NCI-H748 (cell line): ENCODE results near the gene CYB561D2.
A peak's percentile ranks its signal among the peaks of the same experiment; 100 is the strongest.

Experiments used
- DNase-seq: peaks from one replicate; lab custom pipeline; 2025; ENCODE audit not compliant: unreplicated experiment; lab: John Stamatoyannopoulos, UW

Gene CYB561D2

DNA sequence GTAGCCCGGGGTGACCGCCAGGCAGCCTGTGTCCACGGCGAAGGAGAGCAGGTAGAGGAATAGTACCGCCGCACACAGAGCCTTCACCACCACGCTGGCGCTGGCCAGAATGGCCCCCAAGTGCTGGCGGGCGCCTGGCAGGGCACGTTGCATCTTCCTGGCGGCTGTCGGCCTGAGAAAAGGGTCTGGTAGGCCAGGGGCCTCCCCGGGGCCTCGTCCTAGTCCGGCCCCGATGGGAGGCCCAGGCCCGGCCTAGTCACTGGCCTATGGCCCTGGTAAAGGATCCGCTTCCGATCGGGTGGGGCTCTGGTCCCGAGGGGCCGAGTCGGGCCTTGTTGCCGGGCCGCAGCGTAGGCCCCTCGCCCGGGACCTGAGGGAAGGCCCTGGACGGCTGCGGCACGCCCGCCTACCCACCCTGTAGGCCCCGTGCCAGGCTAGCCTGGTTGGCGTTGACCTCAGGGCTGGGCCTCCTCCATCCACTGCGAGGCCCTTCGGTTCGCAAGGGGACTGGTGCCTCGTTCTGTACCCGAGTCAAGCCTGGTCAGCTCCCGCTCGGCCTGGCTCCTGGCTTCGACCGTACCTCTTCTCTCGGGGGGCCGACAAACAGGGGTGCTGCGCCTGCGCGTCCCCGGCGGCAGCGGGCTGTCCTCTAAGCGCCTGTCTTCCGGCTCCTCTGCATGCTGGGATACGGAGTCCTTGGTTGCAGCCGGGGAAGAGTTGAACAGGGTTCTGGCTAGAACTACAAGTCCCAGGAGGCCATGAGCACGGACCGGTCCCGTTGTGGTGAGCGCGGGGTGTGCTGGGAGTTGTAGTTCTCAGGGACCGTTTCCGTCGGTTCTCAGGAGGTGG, 8.5 kb downstream of the CYB561D2 start, which contains the start of gene TMEM115:
Gene TMEM115, minus strand, starts transcription at position 611 of the 849 bp plus-strand sequence. Its CDS starts 458 bp downstream, at position 153.
- DNase-seq = peak; percentile 96

DNA sequence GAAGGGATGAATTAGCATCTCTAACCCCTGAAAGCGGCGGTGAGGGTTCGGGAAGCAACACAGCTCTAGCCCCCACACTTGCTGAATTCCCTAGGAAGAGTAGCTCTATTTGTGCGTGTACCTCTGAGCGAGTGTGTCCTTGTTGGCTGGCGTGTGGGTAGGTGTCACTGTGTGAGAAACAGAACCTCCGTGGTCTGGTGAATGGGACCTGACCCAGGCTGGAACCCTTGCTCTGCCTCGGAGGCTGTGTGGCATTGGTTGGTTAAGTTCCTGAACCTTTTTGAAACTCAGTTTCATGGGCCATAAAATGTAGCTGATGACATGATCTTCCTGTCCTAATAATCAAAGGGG, 9.1 kb downstream of the CYB561D2 start:
- no peak for DNase-seq

DNA sequence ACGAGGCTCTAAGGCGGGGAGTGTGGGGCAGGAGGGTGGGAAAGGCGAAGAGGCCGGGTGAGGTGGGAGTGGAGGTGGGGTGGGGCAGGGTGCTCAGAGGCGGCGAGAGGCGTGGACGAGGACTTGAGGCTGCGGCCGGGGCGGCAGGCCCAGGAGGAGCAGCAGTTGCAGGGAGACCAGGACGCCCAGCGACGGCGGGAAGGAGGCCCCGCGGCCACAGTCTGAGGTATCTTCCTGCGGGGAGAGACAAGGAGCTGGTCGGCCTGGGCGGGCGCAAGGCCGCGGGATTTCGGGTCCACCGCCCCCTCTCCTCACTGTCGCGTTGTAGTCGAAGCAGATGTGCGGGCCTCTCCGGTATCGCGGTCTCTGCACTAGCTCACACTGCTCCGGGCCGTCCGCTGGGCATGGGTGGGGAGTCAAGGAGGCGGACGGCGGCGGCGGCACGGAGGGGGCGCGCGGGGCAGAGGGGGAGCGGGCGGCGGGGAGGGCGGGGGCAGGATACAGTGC, 14.0 kb downstream of the CYB561D2 start:
- no peak for DNase-seq

DNA sequence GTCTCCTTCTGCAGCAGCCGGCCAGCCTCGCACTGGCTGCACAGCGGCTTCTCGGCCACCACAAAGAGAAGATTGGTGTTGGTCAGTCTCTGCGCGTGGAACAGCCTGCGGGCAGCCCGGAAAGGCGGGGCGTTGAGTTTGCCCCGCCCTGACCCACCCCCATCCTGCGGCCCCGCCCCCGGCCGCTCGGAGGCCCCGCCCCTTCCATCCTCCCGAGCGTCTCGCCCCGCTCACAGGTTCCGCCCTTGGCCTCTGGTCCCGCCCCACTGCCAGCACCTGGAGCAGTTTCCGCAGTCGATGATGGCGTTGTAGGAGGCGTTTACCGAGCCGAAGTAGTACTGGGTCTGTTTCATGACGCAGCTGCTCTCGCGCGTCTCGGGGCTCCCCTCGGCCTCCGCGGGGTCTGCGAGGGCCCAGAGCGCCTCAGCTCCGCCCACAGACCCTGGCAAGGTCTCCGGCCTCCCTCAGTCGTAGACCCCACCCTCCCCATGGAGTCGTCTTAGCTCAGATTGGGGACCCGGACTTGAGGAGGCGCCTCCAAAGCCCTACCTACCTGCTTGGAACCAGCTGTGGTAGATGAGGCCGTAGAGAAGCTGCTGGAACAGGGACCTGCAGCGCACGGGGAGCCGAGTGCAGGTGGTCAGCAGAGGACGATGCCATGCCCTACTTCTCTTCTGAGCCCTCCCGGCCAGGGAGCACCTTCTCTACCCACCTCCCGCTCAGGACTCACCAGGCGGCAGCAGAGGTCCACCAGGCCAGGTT, 14.6 kb downstream of the CYB561D2 start:
- peak; percentile 87 for DNase-seq

DNA sequence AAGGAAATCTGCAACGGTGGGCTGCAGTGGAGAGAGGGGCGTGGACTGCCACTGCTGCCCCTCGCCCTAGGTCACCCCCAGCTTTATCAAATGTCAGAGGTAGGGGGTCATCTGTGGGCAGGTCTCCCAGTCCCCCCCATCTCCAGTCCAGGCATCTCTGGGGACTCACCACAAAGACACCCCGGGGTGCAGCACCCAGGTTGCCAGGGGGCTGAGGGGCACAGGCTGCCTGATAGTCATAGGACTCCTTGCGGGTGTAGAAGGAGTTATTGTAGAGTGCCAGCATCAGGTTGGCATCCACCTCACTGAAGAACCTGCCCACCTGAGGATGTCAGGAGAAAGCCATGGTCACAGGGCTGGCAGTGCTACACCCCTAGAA, 15.2 kb downstream of the CYB561D2 start:
- no peak for DNase-seq

DNA sequence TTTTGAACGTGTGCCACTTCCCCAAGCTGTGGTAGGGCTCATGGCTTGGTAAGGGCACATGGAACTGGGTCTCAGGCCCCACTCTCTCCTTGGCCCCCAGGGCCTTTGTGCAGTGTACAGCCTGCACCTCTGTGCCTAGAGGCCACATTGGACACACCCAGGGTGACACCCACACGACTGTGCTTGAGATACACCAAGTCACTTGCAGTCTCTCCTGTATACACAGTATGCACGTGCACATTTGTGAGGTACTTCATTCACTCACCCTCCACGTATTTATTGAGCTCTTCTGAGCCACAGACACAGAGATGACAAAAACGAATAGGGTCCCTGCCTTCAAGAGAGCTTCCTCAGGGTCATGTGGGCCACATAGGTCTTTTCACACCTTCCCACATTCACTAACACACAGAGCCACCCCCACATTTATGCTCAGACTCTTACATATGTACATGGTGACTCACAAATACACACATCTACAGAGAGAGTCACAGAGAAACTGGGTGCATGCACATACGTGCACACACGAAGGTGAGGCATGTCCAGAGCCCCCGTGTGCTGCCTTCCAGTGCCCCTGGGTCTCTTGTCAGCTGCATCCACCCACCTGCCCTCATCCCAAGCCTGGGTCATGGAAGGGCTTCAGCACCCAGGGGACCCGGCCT, 18.5 kb downstream of the CYB561D2 start:
- no peak for DNase-seq

DNA sequence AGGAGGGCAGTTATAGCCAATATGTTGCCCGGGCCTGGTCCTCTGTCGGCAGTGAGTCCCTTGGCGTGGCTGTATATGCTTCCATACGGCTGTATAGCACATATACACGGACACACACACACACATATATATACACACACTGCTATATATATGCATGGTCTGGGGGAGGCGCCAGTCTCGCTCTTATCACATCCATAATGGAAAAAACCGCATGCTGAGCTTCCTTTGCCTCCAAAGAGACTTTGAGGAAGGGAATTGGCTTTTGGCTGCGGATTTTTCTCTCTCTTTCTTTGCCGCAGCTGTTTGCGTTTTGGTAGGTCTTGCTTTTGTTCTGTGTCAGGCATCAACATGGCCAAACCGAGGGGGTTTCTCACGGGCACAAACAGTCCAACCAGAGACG, 19.9 kb downstream of the CYB561D2 start:
- DNase-seq = peak; percentile 40

DNA sequence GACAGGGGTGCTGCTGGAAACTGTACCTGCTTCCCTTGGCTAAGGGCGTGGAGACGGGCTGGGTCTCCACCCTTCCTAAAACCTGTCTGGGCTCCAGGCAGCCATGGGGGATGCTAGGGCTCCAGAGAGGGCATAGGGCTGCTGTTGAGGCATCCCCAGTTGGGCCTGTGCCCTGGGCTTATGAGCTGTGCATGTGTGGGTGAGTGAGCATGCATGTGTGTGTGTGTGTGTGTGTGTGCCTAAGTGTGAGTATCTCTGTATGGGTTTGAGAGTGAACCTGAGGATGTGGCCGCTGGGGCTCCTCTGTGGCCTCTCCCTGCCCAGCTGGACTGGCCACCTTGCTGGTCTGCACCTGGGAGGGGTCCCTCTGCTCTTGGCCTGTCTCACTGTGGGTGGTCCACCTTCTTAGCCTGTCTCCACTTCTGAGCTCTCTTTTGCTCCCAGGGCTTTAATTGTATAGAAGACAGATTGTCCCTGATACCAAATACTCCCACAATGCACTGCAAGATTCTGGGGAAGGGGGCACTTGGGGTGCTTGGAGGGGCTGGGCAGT, 20.5 kb downstream of the CYB561D2 start:
- DNase-seq = no peak

DNA sequence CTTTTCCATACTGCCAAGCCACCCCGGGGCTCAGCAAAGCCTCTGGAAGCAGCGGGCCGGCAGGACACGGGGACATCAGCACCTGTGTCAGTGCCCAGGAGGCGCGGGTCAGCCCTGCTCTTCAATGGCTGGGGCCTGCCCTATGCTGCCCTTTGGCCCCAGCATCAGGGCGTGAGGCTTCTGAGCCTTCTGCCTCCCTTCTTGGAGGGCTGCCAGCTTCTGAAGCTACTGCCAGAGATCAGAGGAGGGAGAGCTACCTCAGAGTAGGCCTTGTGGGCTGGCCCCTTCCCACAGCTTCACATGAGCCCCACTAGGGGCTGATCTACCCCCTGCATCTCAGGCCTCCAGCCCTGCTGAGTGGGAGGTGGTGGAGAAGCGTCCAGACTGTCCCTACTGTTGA, 21.7 kb downstream of the CYB561D2 start:
- no peak for DNase-seq

DNA sequence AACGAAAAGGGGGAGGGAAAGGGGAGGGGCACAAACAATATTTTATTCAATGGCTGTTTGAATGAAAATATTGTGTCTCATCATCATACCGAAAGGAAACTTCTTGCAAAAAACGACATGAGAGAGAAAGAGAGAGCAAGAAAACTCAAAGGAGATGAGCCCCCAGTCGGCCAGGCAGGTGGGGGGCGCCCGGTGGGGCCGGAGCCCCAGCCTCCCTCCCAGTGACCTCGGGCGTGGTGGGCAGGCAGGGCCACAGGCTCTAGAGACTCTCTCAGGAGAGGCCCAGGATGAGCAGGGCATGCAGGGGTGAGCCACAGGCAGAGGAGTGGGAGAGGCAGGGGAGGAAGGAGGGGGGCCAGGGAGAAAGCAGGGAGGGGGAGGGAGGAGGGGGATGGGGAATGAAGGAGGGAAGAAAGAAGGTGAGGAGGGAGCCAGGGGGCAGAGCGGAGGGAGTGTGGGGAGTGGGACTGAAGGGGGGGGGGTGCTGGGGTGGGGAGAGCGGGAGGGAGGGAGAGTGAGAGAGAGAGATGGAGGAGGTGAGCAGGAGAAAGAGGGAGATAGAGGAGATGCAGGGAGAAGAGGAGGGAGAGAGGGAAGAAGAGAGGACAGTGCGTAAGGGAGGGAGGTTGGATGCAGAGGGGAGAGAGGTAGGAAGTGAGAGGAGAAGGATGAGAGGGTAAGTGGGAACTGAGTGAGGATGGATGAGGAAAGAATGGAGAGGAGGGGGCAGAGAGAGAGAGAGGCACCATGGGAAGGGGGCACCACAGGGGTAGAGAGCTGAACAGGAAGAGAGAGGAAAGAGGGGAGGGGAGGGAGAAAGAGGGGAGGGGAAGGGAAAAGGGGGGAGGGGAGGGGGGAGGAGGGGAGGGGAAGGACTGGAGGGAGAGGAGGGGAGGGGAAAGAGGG, 22.7 kb downstream of the CYB561D2 start:
- peak; percentile 4 for DNase-seq

DNA sequence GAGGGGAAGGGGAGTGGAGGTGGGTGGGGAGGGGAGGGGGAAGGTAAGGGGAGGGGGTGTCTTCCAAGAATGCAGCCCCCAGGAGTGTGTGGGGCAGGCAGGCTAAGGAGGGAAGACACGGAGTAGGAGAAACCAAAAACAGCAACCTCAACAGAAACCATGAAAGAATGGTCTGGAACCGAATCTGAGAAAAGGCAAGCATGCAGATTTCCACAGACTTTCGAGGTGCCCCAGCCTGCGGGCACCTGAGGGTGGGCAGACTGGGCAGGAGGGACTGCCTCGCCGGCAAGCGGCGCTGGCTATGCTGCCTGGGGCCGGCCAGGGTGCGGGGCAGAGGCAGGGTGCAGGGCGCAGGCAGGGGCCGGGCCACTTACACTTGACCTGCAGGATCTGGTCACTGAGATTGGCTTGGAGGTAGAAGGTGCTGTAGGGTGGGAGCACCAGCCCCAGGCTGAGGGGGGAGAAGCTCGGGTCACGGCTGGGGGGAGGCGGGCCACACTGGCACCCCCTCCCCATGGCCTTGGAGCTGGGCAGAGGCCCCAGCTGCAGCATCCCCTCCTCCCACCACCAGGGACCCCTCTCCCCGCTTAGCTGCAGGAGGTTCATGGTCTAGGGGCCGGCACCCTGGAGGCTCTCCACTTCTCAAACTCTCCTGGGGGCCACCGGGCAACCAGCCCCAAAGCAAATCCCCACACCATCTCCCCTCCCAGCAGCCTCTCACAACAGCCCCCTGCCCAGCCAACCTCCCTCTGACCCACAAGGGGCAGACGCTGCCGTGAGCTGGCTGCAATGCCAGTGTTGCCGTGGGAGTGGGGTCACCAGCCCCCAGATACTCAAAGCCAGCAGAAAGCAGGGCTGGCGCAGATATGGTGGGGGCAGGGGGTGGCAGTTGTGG, 23.9 kb downstream of the CYB561D2 start:
- DNase-seq = no peak

DNA sequence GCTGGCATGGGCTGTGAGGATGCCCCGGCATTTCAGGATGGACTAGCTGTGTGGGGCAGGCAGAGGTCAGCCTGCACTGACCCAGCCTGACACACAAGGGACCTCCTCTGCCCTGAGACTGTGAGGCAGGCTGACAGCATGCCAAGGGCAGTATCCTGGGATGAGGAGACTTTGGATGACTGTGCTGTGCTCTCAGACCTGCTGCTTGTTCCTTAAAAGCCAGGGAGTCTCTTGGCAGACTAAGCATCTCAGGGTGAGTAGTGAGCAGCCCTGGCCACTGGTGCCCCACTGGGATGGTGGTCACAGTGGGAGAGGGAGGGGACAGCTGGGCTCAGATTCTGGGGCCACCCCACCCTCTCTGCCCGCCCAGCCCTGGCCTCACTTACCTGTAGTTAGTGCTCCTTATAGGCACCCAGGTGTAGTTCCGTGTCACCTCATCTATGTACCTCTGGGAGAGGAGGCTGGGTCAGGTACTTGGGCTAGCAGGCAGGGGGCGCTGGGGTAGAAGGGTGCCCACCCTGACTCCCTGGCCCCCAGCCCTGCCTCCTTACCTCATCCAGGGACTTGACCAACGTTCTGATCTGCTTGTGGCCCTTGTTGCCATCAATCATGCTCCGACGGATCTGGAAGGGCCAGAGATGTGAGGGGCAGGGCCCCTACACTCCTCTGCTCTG, 24.7 kb downstream of the CYB561D2 start:
- peak; percentile 7 for DNase-seq

DNA sequence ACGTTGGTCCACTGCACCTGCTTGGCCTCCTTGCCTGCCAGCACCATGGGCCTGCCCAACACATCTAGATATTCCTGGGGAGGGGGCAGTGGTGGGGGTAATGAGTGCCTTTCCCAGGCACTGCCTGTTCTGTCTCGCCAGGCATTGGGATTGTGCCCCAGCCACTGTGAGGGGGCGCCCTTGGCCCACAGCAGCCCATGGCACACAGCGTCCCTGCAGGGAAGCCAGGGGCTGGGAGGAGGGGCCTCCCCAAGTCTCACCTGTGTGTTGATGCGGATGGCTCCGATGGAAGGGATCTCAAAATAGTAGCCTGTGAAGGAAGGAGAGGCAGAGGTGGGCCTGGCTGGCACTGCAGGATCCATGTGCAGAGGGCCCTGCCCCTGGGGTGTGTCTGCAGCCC, 27.4 kb downstream of the CYB561D2 start:
- DNase-seq = no peak

DNA sequence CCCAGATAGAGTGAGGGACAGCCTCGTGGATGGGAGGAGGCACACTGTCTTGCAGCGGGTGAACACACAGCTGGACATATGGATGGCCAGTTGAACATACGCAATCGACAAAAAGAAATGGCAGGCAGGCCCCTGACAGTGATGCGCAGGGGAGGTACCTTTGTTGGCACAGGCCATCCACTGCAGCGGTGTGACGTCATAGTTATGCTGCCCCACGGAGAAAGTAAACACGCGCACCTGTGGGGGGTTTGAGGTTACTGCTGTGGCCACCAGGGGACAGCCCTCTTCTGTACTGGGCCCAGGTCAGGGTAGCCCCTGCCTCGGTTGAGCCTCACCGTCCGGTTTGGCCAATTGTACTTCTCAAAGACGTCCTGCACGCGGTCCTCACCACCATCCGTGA, 28.1 kb downstream of the CYB561D2 start:
- no peak for DNase-seq

DNA sequence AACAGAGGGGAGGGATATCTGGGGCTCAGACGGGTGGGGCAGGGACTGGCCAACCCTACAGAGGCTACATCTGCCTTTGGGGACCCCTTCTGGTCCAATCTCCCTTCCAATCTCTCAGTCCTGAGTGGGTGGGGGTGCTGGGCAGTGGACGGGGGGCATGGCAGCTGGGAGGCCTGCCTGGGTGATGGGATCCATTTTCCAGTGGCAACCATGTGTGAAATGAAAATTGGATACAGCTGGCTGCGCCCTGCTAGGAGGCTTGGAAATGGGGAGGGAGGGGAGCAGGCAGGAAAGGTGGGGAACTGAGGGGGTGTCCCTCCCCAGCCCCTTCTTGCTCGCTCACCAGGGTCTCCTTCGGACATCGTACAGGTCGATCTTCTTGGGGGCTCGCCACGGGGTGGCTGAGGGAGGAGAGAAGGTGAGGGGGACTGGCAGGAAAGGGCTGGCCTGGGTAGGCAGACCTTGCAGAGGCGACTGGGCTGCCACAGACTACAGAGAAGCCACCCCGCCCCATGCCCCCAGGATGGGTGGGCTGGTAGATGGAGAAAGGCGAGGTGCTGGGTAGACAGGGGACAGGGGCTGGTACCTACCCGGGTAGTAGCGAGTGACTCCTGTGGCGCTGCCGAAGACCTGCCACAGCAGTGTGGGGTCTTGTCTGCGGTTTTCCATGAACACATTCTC, 29.9 kb downstream of the CYB561D2 start:
- DNase-seq = no peak

DNA sequence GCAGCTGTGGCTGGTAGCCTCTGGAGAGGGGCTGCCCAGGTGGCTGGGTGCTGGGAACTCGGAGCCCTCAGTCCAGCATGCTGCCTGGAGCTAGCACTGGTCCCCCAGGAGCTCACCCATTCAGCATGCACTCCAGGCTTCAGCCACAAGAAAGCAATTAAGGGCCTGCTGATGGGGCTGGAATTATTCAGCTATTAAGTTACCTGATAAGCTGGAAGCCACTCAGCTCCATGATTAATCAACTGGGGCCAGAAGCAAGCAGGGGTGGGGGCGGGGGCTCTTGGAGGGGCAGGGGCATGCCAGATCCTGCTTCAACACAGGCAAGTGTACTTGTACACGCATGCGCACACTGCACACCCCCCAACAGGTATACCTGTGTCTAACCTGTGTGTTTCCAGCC, 30.7 kb downstream of the CYB561D2 start:
- peak; percentile 0 for DNase-seq

DNA sequence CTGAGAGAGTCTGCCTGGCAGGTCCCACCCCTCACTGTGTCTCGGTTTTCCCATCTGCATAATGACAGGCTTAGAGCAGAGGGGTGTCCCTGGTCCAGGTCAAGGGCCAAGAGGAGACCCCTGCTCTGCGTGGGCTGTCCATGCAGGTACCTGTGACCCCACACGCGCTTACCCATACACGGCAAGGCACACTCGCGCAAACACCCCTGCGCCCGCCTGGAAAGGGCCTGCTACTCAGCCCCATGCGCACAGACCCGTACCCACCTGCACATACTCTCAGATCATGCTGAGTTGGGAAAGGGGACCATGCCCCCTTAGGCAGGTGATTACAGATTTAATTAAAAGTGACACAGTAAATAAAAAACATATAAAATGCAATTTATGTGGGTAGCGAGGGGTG, 32.1 kb downstream of the CYB561D2 start:
- DNase-seq = no peak

DNA sequence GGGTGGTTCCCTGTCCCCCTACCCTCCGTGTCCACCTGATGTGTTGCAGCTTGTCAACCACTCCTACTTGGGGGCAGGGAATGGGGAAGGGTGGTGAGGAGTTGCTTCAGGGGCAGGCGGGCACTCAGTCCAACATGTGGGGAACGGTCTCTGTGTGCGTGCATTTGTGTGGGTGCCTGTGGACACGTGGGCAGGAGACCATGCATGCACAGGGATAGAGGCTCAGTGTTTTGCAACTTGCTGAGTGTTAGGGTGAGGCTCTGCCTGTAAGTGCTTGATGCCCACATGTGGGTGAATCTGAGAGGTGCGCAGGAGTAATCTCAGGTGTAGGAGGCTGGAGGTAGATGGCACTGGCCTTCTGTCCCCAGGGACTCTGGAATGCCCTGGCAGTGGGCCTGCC, 33.1 kb downstream of the CYB561D2 start:
- DNase-seq = no peak
